ENCODE data around the gene SRGAP2B. TPM values are rescaled to one million over a fixed set of nuclear protein-coding genes. Genes with fewer than 3 reads are reported as not detected.
"Not testable (repeated sequence)": the region's sequence is repeated elsewhere in the genome, so short reads cannot be mapped to it uniquely, and the experiment has no call there.

The SRGAP2B gene
- total RNA-seq, 1 donor from 2014 or later, result 25.8 TPM

GRCh38 chr1:145074021-145074559 lies 21.0 kb downstream of the SRGAP2B start:
- DNase-seq (ENCODE audit: low spot score in 2 of 2, unreplicated experiment in 2 of 2); H3K27me3 Mint-ChIP-seq (ENCODE audit: low read depth); H3K4me1 Mint-ChIP-seq; H3K9me3 Mint-ChIP-seq; H3K4me3 Mint-ChIP-seq; H3K27ac Mint-ChIP-seq; H3K36me3 Mint-ChIP-seq: not testable (repeated sequence)

GRCh38 chr1:145071569-145071968 lies 23.6 kb downstream of the SRGAP2B start:
- H3K36me3 Mint-ChIP-seq; H3K4me1 Mint-ChIP-seq; DNase-seq (ENCODE audit: low spot score in 2 of 2, unreplicated experiment in 2 of 2); H3K27me3 Mint-ChIP-seq (ENCODE audit: low read depth); H3K4me3 Mint-ChIP-seq; H3K27ac Mint-ChIP-seq; H3K9me3 Mint-ChIP-seq: not testable (repeated sequence)

- H3K36me3 Mint-ChIP-seq; H3K27me3 Mint-ChIP-seq (ENCODE audit: low read depth); H3K4me1 Mint-ChIP-seq: not testable (repeated sequence)
Observed at GRCh38 chr1:145066486-145066885, 28.6 kb downstream of the SRGAP2B start.

GRCh38 chr1:145065194-145065826 lies 29.8 kb downstream of the SRGAP2B start:
- H3K4me3 Mint-ChIP-seq; H3K4me1 Mint-ChIP-seq; H3K9me3 Mint-ChIP-seq; DNase-seq (ENCODE audit: low spot score in 2 of 2, unreplicated experiment in 2 of 2); H3K27ac Mint-ChIP-seq; H3K36me3 Mint-ChIP-seq; H3K27me3 Mint-ChIP-seq (ENCODE audit: low read depth): not testable (repeated sequence)

More at GRCh38 chr1:145066486-145066885, 28.6 kb downstream of the SRGAP2B start:
- H3K27ac Mint-ChIP-seq; H3K9me3 Mint-ChIP-seq; DNase-seq (ENCODE audit: low spot score in 2 of 2, unreplicated experiment in 2 of 2); H3K4me3 Mint-ChIP-seq: not testable (repeated sequence)

GRCh38 chr1:145063941-145064648 lies 31.0 kb downstream of the SRGAP2B start:
- H3K4me3 Mint-ChIP-seq; H3K4me1 Mint-ChIP-seq; H3K36me3 Mint-ChIP-seq; DNase-seq (ENCODE audit: low spot score in 2 of 2, unreplicated experiment in 2 of 2); H3K27me3 Mint-ChIP-seq (ENCODE audit: low read depth); H3K9me3 Mint-ChIP-seq; H3K27ac Mint-ChIP-seq: not testable (repeated sequence)

- H3K4me1 Mint-ChIP-seq; DNase-seq (ENCODE audit: low spot score in 2 of 2, unreplicated experiment in 2 of 2): not testable (repeated sequence)
Observed at GRCh38 chr1:145063285-145063684, 31.8 kb downstream of the SRGAP2B start.

GRCh38 chr1:145058184-145058583 lies 36.9 kb downstream of the SRGAP2B start:
- H3K4me1 Mint-ChIP-seq; DNase-seq (ENCODE audit: low spot score in 2 of 2, unreplicated experiment in 2 of 2); H3K27ac Mint-ChIP-seq; H3K4me3 Mint-ChIP-seq; H3K36me3 Mint-ChIP-seq; H3K27me3 Mint-ChIP-seq (ENCODE audit: low read depth); H3K9me3 Mint-ChIP-seq: not testable (repeated sequence)

More at GRCh38 chr1:145063285-145063684, 31.8 kb downstream of the SRGAP2B start:
- H3K4me3 Mint-ChIP-seq; H3K9me3 Mint-ChIP-seq; H3K36me3 Mint-ChIP-seq; H3K27ac Mint-ChIP-seq; H3K27me3 Mint-ChIP-seq (ENCODE audit: low read depth): not testable (repeated sequence)

GRCh38 chr1:145055217-145055760 lies 39.8 kb downstream of the SRGAP2B start:
- not testable (repeated sequence) for H3K36me3 Mint-ChIP-seq; H3K27ac Mint-ChIP-seq; H3K4me3 Mint-ChIP-seq; DNase-seq (ENCODE audit: low spot score in 2 of 2, unreplicated experiment in 2 of 2); H3K4me1 Mint-ChIP-seq; H3K9me3 Mint-ChIP-seq; H3K27me3 Mint-ChIP-seq (ENCODE audit: low read depth)

- H3K36me3 Mint-ChIP-seq; H3K4me1 Mint-ChIP-seq; DNase-seq (ENCODE audit: low spot score in 2 of 2, unreplicated experiment in 2 of 2); H3K9me3 Mint-ChIP-seq; H3K4me3 Mint-ChIP-seq; H3K27ac Mint-ChIP-seq; H3K27me3 Mint-ChIP-seq (ENCODE audit: low read depth): not testable (repeated sequence)
Observed at GRCh38 chr1:145053428-145053827, 41.7 kb downstream of the SRGAP2B start.

GRCh38 chr1:145052019-145052776 lies 42.9 kb downstream of the SRGAP2B start:
- H3K27ac Mint-ChIP-seq; H3K9me3 Mint-ChIP-seq; H3K4me1 Mint-ChIP-seq; H3K4me3 Mint-ChIP-seq; DNase-seq (ENCODE audit: low spot score in 2 of 2, unreplicated experiment in 2 of 2); H3K27me3 Mint-ChIP-seq (ENCODE audit: low read depth); H3K36me3 Mint-ChIP-seq: not testable (repeated sequence)

GRCh38 chr1:145048181-145048856 lies 46.8 kb downstream of the SRGAP2B start:
- H3K4me3 Mint-ChIP-seq; H3K4me1 Mint-ChIP-seq; H3K36me3 Mint-ChIP-seq; H3K27ac Mint-ChIP-seq; DNase-seq (ENCODE audit: low spot score in 2 of 2, unreplicated experiment in 2 of 2); H3K27me3 Mint-ChIP-seq (ENCODE audit: low read depth); H3K9me3 Mint-ChIP-seq: not testable (repeated sequence)

- not testable (repeated sequence) for DNase-seq (ENCODE audit: low spot score in 2 of 2, unreplicated experiment in 2 of 2); H3K9me3 Mint-ChIP-seq; H3K27me3 Mint-ChIP-seq (ENCODE audit: low read depth); H3K4me3 Mint-ChIP-seq; H3K36me3 Mint-ChIP-seq; H3K4me1 Mint-ChIP-seq; H3K27ac Mint-ChIP-seq
Observed at GRCh38 chr1:145047553-145047952, 47.6 kb downstream of the SRGAP2B start.

GRCh38 chr1:145045571-145046273 lies 49.4 kb downstream of the SRGAP2B start:
- H3K9me3 Mint-ChIP-seq; DNase-seq (ENCODE audit: low spot score in 2 of 2, unreplicated experiment in 2 of 2); H3K36me3 Mint-ChIP-seq; H3K27me3 Mint-ChIP-seq (ENCODE audit: low read depth); H3K4me3 Mint-ChIP-seq; H3K27ac Mint-ChIP-seq; H3K4me1 Mint-ChIP-seq: not testable (repeated sequence)
